Dedifferentiated amniotic fluid mesenchymal stem cell (primary cell): Measurements from ENCODE around the gene LRP5.

Experiments used
- DNase-seq: peaks from one replicate; pipeline ENCODE4 v3.0.0-alpha.2; 2016; ENCODE audit errors: extremely low spot score

Gene LRP5

DNA sequence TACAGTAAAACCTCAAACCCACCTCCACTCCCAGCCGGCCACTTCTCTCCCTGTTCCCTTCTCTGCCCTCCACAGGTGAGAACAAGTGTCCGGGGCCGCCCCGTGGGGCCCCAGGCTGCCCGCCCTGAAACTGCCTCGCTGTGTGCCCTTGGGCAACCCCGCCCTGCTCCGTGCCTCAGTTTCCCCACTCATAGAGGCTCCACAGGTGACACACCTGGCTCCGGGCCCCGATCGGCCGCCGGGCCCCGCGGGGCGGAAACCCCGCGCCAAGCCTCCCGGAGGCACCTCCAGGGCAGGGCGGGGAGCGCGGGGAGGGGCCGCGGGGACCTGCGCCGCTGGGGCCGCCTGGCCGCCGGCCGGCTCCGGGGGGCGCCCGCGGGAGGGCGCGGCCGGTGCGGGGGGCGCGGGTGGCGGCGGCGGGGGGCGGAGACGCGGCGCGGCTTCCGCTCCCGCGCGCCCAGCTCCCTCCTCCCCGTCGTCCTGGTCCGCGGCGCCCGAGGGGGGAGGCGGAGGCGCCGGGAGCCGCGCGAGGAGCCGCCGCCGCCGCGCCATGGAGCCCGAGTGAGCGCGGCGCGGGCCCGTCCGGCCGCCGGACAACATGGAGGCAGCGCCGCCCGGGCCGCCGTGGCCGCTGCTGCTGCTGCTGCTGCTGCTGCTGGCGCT lies at the start of gene LRP5:
LRP5 (plus strand) TSS at position 475 of the 663 bp plus-strand sequence; CDS start at position 599, 124 bp downstream.
- DNase-seq: no peak

DNA sequence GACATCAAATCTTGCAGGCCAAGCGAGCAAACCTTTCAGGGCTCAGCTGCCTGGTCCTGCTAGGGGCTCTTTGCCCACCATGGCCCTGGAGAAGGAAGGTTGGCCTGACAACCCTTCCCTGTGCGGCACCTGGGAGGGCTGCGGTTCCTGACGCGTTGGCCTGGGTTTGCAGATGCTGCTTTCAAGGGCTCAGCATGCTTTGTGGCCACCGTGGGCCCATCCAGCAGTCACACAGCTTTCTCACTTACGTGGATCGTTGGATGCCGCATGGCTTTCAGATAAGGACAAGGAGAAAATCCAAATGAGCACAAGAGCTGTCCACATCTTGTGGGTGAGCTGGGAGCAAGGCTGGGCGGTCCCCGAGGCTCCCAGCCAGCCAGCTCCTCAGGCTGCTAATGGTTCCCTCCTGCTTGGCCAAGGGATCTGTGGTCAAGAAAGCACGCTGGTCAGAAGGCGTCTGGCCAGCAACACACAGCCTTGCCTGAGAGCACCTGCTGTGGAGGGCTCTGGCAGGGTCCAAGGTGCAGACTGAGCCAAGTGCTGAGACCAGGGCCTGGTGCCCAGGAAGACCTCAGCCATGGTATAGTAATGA lies 48.9 kb upstream of the LRP5 start:
- DNase-seq: no peak

GRCh38 chr11:68264244-68264643 lies 48.1 kb upstream of the LRP5 start:
- DNase-seq: no peak

DNA sequence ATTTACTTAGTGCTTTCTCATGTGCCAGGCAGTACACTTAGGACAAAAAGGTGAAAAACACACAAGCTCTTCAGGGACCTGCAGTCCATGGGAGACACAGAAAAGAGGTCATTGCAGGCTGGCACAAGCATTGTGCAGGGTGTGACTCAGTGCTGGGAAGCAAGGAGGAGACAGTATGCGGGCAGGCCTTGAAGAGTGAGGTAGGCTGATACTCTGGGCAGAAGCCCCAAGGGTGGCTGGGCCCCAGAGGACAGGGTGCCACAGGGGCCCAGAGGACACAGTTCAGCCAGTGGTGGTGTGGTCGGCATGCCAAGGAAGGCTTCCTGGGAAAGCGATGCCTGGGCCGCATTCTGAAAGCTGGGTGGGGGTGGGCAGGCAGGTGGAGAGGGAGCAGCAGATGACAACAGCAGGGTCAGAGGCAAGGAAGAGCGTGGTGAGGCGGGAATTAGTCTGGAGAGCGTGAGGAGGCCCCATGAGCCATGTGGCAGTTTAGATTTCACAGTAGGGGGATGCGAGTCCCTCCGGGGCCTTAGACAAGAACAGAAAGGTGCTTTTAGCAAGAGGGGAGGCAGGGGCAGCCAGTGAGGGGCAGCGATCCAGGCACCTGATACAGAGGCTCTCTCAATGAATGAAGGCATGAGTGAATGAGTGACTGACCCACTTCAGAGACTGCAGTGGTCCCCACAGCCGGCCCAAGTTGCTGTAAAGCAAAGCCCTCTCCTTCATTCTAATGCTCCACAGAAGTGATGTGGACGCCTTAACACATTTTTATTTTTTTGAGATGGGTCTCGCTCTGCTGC lies 47.5 kb upstream of the LRP5 start:
- no peak for DNase-seq

- DNase-seq: no peak
These were observed 46.1 kb upstream of the LRP5 start for GRCh38 chr11:68266121-68266891.

DNA sequence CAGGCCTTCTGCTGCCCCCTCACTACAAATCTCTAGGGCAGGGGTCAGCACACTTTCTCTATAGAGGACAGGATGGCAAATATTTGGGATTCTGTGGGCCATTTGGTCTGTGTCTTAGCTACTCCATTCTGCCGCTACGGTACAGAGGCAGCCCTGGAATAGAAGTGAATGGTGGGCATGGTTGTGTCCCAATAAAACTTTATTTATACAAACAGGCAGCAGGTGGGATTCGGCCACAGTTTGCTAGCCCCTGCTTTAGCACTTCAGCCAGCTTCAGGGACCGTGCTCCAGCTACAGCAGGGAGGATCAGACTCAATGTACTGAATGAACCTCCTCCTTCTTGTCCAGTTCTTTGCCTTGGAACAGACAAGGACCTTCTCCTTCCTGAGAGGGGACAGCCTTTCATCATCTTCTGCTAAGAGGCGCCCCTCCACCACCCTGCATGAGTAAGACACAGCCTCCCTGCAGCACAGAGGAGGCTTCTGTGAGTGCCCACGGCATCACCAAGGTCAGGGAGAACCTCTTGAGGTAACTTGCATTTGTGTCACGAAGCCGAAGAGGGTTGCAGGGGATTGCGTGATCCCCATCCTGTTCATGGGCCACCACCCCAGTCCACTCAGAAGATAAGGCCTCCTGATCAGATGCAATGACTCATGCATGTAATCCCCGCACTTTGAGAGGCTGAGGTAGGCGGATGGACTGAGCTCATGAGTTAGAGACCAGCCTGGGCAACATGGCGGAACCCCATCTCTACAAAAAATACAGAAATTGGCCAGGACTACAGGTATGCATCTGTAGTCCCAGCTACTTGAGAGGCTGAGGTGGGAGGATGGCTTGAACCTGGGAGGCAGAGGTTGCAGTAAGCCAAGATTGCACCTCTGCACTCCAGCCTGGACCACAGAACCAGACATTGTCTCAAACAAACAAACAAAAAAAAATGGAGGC lies 45.2 kb upstream of the LRP5 start:
- no peak for DNase-seq

- DNase-seq: no peak
These were observed 44.5 kb upstream of the LRP5 start for GRCh38 chr11:68267881-68268240.

DNA sequence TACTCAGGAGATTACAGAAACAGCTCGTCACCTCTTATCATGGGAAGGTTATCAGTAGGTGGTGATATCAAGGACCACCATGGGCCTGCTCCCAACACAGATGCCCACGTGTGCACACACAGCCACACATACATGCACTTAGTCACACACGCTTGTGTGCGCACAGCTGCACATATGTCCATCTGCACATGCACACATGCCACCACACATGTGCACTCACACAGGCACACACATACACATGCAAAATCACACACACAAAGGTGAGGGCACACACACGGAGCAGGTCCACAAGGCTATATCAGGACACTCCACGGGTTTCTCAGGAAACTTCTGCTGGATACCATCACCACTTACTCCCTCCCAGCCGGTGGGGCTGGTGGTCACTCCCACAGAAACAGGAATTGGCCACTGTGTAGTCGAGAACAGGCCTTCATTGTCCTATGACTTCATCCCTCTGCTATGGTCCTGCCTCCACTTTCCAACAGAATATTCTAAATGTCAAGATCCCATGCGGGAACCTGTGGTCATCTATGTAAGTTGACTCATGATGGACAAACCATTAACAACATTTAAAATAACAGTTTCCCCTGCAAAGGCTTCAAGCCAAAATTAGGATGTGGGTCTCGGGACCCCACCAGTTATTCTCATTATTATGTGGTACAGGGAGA lies 42.8 kb upstream of the LRP5 start:
- peak; percentile 76 for DNase-seq

DNA sequence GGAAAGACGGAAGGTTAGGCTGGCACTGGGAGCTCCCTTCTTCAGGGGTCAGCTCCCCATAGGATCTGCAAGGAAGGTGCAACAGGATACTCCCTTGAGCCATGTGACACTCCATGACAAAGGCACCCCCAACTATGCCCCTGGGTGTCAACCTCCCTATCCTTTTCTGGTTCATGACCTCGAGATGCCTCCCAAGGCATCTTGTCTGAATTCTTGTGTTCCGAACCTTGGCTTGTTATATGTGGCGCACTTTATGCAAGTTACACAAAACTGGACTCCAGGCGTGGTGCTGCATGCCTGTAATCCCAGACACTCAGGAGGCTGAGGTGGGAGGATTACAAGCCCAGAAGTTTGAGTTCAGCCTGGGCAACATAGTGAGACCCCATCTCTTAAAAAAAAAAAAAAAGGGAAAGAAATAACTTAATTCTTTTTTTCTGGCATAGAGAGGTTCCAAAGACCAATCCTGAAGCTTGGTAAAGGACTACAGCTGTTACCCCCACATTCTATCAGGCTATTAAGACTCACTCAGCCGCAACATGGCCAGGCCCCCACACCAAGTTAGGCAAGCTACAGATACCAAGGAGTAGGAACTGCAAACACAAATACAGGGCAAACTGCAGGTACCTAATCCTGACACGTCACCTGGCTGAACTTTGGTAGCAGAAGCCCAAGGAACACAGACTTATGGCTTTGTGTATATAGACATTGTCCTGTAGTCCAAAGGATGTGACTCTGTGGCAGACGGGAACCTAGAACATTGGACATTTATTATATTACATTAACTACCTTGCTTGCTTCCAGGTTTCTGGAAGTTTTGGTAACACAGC lies 42.0 kb upstream of the LRP5 start:
- DNase-seq: no peak

DNA sequence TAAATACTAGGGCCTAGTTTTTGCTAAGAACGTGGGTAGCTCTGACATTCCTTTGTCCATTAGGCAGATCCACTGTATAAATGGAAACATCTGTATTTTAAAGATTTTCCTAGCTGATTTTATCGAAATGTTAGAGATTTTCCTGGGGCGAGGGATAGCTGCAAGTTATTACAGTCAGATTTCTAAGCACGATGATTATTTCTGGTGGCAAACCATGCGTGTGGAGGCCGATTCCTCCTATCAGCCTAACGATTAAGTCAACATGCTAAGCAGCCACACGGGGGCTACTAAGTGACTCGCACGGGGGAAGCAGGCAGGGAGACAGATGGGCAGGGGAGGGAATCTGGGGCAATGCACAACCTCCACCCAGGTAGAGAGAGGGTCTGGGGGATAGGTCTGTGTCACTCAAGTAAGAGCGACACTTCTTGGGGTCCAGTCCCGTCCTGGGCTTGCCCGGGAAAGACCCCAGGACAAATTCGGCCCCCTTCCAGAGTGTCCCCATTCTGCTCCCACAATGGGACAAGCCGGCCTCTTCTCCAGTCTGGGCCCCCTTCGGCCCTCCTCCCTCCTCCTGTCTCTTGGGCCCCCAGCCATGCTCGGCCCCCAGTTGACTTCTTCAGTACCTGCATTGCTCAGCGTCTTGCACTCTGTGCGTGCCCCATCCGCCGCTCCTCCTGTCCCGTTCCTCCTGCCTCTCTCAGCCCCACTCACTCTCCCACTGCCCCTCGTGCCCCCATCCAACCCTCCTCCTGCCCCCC lies 41.2 kb upstream of the LRP5 start:
- DNase-seq: peak; percentile 84

GRCh38 chr11:68271781-68272608 lies 40.4 kb upstream of the LRP5 start, which contains the start of gene C11orf24:
TSS of gene C11orf24 (minus strand) at chr11:68271973. CDS start at chr11:68263767, 8,206 bp downstream.
- DNase-seq: peak; percentile 93

DNA sequence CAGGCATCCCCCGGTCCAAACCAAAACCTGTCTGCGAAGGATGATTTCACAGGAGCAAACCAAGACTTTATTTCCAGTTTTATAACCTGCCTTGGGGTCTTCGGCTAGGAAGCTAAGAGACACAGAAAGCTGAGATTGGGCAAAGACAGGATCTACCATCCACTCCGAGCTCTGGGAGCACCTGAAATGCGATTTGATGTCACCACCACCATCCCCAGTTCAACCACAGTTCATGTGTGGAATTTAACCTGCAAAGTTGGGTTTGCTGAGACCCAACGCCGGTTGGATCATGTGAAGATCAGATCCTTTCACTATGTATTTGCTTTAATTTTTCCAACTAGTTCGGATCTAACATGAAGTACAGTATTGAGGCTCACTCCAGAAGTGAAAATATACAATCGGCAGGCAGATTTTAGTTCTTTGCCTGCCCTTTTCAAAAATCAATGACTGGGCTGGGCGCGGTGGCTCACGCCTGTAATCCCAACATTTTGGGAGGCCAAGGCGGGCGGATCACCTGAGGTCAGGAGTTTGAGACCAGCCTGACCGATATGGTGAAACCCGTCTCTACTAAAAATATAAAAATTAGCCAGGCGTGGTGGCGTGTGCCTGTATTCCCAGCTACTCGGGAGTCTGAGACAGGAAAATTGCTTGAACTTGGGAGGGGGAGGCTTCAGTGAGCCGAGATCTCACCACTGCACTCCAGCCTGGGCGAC lies 39.2 kb upstream of the LRP5 start:
- DNase-seq: no peak

DNA sequence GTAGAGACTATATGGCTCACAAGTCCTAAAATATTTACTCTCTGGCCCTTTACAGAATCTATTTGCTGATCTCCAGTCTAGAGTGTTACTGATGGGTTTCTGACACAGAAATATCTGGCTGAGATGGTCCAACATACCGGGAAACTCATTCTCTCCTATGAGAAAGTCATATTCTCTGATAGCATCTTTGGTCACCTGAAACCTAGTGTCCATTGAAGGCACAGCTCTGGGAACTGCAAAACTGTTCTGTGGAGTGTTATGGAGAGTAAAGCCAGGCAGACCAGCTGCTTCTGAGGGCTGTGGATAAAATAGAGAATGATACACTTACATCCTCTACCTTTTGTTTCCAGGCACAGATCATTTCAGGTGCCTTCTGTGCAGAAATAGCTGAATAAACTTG lies 38.1 kb upstream of the LRP5 start:
- DNase-seq: no peak

- no peak for DNase-seq
These were observed 36.5 kb upstream of the LRP5 start for GRCh38 chr11:68275721-68276507.

DNA sequence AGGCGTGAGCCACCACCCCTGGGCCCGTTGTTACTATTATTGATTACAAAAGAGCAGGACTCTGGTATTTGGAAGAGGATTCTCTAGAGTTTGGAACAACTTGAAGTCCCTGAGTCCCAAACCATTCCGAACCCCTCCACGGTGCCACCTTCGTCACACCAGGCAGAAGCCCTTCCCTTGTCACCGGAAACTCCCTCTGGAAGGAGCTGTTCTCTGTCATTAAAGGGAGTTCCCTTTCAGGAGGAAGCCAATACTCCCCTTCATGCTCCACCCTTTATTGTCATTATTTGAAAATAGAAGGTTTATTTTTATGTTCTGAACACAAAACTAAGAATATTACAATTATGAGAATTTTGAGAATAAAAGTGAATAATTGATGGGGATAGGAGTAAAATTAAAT lies 35.5 kb upstream of the LRP5 start:
- no peak for DNase-seq

GRCh38 chr11:68279676-68280075 lies 32.7 kb upstream of the LRP5 start:
- DNase-seq: no peak
